Measurements from ENCODE around the gene REN. TPM values are rescaled to one million over a fixed set of nuclear protein-coding genes. Genes with fewer than 3 reads are reported as not detected.

REN gene
- total and polyA plus RNA-seq, 4 donors: 0.05 to 0.25 (median 0.15) TPM; not detected in 1

DNA sequence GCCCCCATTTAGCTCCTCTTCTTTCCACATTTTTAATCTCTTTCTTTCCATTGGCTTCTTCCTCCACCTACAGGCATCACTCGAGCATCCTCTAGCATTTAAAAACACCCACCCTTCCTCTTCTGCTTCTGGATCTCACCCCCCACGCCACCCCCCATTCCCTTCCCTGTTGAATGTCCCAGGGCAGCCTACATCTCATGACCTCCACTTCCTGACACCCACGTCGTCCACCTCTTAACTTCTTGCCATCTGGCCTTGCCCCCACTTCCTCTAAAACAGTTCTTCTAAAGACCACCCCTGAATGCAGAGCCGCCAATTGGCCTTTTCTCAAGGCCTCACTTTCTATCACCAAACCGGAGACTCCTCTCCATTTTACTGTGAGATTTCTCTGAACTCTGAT is 8.2 kb downstream of the REN start (continued):
- TF ChIP-seq NR2F2 (IDR thresholded peaks at IDR 0.05): no peak
- TF ChIP-seq FOXA1 (IDR thresholded peaks at IDR 0.05): no peak

DNA sequence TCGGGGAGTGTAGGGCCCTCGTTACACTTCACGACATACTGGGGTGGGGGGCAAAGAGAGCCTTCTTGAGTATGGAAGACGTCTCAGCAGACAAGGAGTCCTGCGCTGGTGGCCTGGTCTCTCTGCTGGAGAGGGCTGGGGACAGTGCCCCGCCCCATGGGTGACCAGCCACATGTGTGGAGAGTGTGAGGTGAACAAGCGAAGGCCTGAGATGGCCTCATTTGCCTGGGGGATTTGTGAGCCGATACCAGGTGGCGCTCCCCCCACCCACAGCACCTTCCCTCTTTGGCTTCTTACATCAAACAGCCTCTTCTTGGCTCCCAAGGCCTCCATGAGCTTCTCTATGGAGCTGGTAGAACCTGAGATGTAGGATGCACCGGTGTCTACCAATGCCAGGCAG is 10.3 kb downstream of the REN start:
- Histone ChIP-seq H3K9me3 (ENCODE audit: control insufficient read depth in 4 of 4, low read length in 3 of 4) (no peaks in the 10 kb centered on the region), H3K4me1 (ENCODE audit: control insufficient read depth in 4 of 4, insufficient read depth in 4 of 4, low read length in 3 of 4) (peaks cover 0 to 25% (median 15%) of the 10 kb centered on the region in 4 donors), H3K9ac (ENCODE audit: low read depth in 1 of 2, low read length in 2 of 2) (no peak overlapping the region), H3K27me3 (ENCODE audit: control insufficient read depth in 4 of 4, insufficient read depth in 4 of 4, low read length in 3 of 4) (no peaks in the 10 kb centered on the region), H3K27ac (ENCODE audit: low read depth in 1 of 2, low read length in 2 of 2) (no peak overlapping the region), H3K36me3 (ENCODE audit: control insufficient read depth in 4 of 4, insufficient read depth in 3 of 4, low read depth in 1 of 4, low read length in 3 of 4) (no peaks in the 10 kb centered on the region), H3K4me3 (ENCODE audit: low read depth in 1 of 3, low read length in 3 of 3) (no peak overlapping the region)
- TF ChIP-seq, protein P1, sequence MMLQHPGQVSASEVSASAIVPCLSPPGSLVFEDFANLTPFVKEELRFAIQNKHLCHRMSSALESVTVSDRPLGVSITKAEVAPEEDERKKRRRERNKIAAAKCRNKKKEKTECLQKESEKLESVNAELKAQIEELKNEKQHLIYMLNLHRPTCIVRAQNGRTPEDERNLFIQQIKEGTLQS (IDR thresholded peaks at IDR 0.05): no peak
- TF ChIP-seq RXRA (IDR thresholded peaks at IDR 0.05) (no peak), HNF4A (conservative IDR thresholded peaks at IDR 0.05) (no peak), TAF1 (conservative IDR thresholded peaks at IDR 0.05) (no peak), EGR1 (IDR thresholded peaks at IDR 0.05; ENCODE audit: low read depth in 2 of 2) (no peak)
- DNase-seq (ENCODE audit: low spot score): no peak
- WGBS: 95% methylated on average over 10 of the region's 10 CpGs

DNA sequence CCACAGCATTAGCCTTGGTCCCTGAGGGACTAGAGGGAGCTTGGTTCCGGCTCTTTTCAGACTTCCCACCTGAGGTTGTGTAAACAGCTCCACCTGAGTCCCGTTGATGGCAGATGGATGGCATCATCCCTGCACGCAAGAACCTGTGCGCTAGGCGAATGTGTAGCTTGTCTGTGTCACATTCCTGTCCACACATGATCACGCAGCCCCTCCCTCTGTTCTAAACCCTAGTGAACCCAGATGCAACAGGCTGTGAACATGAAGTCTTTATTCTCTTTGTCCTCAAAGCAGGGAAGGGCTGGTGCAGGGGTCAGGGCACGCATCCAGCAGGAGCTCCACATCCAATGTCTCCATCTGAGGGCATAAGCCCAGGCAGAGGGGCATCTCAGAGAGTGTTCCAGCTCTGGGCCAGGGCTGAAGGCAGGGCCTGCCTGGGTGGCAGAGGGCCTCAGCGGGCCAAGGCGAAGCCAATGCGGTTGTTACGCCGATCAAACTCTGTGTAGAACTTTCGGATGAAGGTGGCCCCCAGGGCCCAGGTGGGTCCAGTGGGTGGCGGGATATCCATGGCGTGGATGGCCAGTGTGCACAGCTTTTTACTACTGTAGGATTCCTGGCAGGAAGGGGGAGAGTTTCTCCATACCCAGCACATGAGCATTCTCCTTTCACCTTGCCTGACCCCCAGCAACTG is 11.4 kb downstream of the REN start:
- Histone ChIP-seq H3K27me3 (ENCODE audit: control insufficient read depth in 4 of 4, insufficient read depth in 4 of 4, low read length in 3 of 4) (no peaks in the 10 kb centered on the region), H3K9me3 (ENCODE audit: control insufficient read depth in 4 of 4, low read length in 3 of 4) (no peaks in the 10 kb centered on the region), H3K27ac (ENCODE audit: low read depth in 1 of 2, low read length in 2 of 2) (no peak overlapping the region), H3K4me3 (ENCODE audit: low read depth in 1 of 3, low read length in 3 of 3) (no peak overlapping the region), H3K9ac (ENCODE audit: low read depth in 1 of 2, low read length in 2 of 2) (no peak overlapping the region), H3K4me1 (ENCODE audit: control insufficient read depth in 4 of 4, insufficient read depth in 4 of 4, low read length in 3 of 4) (peaks cover 0 to 30% (median 19%) of the 10 kb centered on the region in 4 donors), H3K36me3 (ENCODE audit: control insufficient read depth in 4 of 4, insufficient read depth in 3 of 4, low read depth in 1 of 4, low read length in 3 of 4) (no peaks in the 10 kb centered on the region)
- WGBS: 95% methylated on average over 15 of the region's 15 CpGs
- DNase-seq (ENCODE audit: low spot score): no peak
- TF ChIP-seq, protein P2, sequence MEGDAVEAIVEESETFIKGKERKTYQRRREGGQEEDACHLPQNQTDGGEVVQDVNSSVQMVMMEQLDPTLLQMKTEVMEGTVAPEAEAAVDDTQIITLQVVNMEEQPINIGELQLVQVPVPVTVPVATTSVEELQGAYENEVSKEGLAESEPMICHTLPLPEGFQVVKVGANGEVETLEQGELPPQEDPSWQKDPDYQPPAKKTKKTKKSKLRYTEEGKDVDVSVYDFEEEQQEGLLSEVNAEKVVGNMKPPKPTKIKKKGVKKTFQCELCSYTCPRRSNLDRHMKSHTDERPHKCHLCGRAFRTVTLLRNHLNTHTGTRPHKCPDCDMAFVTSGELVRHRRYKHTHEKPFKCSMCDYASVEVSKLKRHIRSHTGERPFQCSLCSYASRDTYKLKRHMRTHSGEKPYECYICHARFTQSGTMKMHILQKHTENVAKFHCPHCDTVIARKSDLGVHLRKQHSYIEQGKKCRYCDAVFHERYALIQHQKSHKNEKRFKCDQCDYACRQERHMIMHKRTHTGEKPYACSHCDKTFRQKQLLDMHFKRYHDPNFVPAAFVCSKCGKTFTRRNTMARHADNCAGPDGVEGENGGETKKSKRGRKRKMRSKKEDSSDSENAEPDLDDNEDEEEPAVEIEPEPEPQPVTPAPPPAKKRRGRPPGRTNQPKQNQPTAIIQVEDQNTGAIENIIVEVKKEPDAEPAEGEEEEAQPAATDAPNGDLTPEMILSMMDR (IDR thresholded peaks at IDR 0.05; ENCODE audit: low read depth, low read length, missing input control): no peak
- no peak for TF ChIP-seq JUND (IDR thresholded peaks at IDR 0.05)
- no peak for TF ChIP-seq HNF4G (IDR thresholded peaks at IDR 0.05)
- TF ChIP-seq, protein P1 (IDR thresholded peaks at IDR 0.05): no peak
- TF ChIP-seq RXRA (IDR thresholded peaks at IDR 0.05): no peak
- TF ChIP-seq GABPA (IDR thresholded peaks at IDR 0.05 in 1 of 2, conservative IDR thresholded peaks at IDR 0.05 in 1 of 2): no peak
- TF ChIP-seq FOXA1 (IDR thresholded peaks at IDR 0.05): no peak
- TF ChIP-seq, protein P3, sequence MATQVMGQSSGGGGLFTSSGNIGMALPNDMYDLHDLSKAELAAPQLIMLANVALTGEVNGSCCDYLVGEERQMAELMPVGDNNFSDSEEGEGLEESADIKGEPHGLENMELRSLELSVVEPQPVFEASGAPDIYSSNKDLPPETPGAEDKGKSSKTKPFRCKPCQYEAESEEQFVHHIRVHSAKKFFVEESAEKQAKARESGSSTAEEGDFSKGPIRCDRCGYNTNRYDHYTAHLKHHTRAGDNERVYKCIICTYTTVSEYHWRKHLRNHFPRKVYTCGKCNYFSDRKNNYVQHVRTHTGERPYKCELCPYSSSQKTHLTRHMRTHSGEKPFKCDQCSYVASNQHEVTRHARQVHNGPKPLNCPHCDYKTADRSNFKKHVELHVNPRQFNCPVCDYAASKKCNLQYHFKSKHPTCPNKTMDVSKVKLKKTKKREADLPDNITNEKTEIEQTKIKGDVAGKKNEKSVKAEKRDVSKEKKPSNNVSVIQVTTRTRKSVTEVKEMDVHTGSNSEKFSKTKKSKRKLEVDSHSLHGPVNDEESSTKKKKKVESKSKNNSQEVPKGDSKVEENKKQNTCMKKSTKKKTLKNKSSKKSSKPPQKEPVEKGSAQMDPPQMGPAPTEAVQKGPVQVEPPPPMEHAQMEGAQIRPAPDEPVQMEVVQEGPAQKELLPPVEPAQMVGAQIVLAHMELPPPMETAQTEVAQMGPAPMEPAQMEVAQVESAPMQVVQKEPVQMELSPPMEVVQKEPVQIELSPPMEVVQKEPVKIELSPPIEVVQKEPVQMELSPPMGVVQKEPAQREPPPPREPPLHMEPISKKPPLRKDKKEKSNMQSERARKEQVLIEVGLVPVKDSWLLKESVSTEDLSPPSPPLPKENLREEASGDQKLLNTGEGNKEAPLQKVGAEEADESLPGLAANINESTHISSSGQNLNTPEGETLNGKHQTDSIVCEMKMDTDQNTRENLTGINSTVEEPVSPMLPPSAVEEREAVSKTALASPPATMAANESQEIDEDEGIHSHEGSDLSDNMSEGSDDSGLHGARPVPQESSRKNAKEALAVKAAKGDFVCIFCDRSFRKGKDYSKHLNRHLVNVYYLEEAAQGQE (IDR thresholded peaks at IDR 0.05): no peak
- no peak for TF ChIP-seq NR2F2 (IDR thresholded peaks at IDR 0.05)
- no peak for TF ChIP-seq HNF4A (conservative IDR thresholded peaks at IDR 0.05)
- TF ChIP-seq, protein P4, sequence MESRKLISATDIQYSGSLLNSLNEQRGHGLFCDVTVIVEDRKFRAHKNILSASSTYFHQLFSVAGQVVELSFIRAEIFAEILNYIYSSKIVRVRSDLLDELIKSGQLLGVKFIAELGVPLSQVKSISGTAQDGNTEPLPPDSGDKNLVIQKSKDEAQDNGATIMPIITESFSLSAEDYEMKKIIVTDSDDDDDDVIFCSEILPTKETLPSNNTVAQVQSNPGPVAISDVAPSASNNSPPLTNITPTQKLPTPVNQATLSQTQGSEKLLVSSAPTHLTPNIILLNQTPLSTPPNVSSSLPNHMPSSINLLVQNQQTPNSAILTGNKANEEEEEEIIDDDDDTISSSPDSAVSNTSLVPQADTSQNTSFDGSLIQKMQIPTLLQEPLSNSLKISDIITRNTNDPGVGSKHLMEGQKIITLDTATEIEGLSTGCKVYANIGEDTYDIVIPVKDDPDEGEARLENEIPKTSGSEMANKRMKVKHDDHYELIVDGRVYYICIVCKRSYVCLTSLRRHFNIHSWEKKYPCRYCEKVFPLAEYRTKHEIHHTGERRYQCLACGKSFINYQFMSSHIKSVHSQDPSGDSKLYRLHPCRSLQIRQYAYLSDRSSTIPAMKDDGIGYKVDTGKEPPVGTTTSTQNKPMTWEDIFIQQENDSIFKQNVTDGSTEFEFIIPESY (IDR thresholded peaks at IDR 0.05): no peak
- no peak for TF ChIP-seq FOXA2 (IDR thresholded peaks at IDR 0.05)
- TF ChIP-seq RAD21 (IDR thresholded peaks at IDR 0.05): no peak
- no peak for TF ChIP-seq SP1 (IDR thresholded peaks at IDR 0.05)

All from liver (tissue), 9 donors.